LNCAP (cell line): ENCODE measurements around the gene FAR2.

Experiments used
- CTCF ChIP-seq: fragments of 450-650 bp; IDR thresholded peaks from 2 replicates; pipeline ENCODE4 v1.5.1; 2017; ENCODE audit warnings: mild to moderate bottlenecking

Gene FAR2

DNA sequence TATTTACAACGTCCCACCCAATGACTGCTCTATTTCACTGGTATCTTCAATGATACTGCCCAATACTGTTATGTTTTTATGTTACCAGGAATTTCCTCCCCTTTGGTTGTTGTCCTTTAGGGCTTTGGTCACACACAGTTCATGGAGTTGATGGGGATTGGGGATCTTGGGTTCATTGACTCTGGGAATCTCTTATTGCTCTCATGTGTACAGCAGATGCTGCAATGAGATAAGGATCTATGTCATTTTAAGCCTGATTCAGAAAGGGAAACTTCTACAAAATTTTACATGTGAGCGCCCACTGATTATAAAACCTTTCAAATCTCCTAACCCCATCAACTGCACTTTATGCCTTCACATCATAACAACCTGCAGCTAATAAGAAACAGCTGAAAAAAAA is 67.2 kb downstream of the FAR2 start:
- no peak for TF ChIP-seq CTCF

DNA sequence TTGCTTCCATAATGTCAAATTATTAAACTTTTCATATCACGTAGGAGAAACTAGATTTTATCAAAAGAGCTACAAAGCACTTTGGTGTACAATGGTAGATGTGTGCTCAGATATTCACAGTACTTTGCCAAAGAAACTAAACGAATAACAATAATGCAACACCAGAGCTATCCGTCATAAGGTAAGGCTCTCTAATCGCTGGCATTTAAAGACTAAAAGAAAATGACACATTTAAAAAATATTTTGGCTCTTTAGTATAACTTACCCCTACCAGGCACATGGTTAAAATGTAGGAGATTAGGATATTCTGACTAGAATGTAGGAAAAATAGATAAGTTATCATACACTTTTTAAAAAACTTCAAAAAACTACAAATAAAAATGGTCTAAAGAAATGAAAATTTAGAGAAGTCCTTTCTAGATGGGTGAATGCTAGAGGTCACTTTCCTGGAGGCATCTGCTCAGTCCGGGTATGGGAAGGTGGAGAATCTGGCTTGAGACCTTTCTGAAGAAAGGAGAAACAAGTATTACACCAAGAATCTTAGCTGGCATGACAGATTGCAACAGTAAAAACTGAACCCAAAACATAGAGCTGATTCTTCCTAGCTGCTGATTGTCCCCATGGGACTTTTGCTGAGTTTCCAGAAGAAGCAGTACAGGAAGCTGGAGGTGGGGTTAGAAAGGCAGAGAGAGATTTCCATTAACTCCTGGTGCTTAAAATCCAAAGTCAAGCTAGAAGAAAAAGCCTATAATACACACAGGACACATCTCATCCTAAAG is 67.9 kb downstream of the FAR2 start:
- no peak for TF ChIP-seq CTCF

DNA sequence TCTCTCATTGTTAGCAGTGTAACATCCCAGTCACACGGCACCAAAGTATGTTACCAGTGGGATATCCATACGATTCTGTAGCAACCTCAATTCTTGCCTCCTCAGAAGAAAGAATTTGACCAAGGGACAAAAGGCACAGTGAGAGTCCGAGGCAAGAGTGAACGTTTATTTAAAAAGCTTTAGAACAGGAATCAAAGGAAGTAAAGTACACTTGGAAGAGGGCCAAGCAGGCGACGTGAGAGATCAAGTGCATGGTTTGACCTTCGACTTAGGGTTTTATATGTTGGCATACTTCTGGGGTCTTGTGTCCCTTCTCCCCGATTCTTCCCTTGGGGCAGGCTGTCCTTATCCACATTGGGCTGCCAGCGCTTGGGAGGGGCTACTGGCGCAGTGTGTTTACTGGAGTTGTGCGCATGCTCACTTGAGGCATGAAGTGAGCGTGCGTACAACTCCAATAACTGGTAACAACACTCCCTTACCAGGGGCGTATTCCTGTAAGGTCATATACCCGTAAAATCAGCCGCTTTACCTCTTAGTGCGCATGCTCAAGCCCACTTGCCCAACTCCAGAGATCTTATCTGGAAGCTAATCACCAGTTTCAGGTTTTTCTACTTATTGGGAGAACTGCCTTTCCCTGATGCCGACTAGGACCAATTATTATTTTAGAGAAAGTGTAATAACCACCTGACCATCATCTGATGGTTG is 71.7 kb downstream of the FAR2 start:
- no peak for TF ChIP-seq CTCF

- no peak for TF ChIP-seq CTCF
These were observed 73.1 kb downstream of the FAR2 start for GRCh38 chr12:29222200-29222599.

DNA sequence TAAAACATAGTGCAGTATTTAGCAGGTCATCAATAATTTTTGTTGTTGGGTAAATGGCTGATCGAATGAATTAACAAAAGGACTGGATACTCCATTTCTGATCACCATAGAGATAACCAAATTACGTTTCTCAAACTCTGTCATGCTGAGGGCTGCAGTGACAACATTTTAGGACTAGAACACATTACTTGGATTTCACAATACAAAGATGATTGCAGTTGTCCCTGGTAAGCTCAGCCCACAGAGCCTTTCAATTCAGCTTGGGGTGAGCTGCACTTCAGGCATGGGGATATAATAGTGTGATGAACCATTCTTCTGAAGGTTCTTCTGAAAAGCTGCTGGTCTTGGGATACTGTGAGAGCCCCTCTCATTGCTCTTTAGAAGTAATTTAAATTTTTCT is 74.3 kb downstream of the FAR2 start:
- no peak for TF ChIP-seq CTCF

GRCh38 chr12:29223956-29224543 is 75.0 kb downstream of the FAR2 start:
- TF ChIP-seq CTCF = no peak

DNA sequence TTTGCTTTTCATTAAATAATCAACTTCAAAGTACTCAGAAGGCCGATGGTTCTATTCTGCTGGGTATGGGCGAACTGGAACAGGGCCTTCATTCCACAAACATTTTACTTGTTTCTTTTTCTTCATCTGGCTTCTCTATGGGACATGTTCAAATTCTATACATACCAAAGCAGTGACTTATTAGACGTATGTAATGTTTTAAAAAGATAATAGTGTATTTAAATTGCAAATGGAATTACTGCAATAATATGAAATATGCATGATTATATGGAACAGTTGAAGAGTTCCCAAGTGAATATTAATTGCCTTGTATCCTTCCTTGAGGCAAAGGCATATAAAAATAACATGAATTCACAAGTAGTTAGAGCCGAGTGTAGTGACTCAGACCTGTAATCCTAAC is 75.5 kb downstream of the FAR2 start:
- TF ChIP-seq CTCF = no peak
